Hindlimb muscle (tissue), 1 donor: ENCODE results near the gene PIGL. TPM values are rescaled to one million over a fixed set of nuclear protein-coding genes. Genes with fewer than 3 reads are reported as not detected.

Source experiments
- DNase-seq: peaks from one replicate; pipeline ENCODE4 v3.0.0-alpha.2; 2013
- polyA plus RNA-seq: library from polyadenylated mRNA; unstranded; fragments of 120-200 nt; gene quantifications from one replicate; pipeline ENCODE4 v1.2.1, GENCODE V29; 2013; ENCODE audit not compliant: insufficient read length

The PIGL gene
- polyA plus RNA-seq, 1 donor: 18.2 TPM

DNA sequence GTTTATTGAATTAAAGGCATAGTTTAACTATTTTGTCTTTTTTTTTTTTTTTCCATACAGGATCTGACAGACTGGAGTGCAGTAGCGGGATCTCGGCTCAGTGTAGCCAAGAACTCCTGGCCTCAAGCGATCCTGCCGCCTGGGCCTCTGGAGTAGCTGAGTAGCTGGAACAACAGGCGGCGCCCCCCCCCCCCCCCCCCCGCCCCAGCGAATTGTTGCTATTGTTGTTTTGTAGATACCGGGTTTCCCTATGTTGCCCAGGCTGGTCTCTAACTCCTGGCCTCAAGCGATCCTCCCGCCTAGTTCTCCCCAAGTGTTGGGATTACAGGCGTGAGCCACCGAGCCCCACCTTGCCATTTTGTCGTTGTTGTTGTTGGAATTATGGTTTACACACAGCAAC lies 137.6 kb downstream of the PIGL start:
- no peak for DNase-seq

DNA sequence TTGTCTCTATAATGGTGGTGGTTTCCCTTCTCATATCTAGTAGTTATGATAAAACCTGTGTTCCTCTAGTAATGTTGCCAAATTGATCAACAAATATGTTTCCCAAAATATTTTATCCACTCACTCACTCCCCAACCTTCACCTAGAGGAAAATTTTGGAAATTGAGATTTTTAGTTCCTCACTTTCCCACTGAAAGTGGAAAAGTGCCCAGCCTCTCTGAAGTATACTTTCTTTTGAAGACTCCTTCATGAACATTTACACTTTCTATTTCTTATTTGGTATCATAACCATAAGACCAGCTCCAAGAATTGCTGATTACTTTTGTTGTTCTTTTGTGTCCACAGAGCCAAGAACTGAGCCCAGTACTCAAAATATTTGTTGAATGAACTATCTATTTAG lies 141.4 kb downstream of the PIGL start:
- no peak for DNase-seq

DNA sequence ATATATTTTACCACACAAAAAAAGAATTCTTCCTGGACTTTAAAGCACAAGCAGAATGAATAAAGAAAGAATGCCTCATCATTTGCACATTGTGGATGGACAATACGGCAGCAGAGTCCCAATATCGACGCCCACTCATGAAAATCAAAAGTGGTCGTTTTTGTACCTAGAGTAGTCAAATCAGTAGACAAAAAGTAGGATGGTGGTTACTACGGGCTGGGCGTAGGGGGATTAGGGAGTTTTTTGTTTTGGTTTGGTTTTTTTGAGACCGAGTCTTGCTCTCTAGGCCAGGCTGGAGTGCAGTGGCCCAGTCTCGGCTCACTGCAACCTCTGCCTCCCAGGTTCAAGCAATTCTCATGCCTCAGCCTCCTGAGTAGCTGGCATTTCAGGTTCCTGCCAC lies 144.9 kb downstream of the PIGL start:
- DNase-seq: no peak

DNA sequence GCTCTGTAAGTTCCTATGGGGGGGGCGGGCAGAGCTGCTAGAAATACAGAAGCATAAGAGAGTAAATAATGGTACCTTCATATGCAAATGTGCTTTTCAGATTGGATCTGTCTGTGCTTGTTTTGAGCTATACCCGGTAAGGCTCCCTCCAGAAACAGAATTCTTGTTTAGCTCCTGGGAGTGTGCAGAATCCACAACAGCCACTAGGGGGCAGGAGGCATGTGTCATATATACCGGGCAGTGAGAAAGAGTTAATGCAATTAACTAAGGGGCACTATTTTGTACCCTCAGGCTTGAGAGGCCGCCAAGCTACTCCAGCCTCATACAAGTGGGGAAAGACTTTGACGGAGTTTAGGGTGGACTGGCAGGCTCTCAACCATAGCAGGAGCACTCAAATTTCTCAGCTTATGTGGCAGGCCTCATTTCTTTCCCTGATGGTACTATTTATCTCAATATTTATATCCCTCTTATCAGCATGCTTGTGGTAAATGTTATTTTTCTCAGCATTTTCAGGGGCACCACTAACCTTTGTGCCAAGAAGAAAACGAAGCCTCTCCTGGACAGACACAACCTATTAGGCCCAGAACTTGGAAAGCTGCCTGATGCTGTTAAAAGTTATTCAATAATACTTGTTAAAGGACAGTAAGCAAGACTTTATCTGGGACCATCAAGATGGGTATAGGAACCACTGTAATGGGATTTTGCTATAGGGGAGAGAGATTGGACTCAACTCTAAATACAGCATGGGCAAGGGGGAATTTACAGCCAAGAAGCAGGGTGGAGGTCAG lies 146.9 kb downstream of the PIGL start:
- DNase-seq: peak; percentile 46

DNA sequence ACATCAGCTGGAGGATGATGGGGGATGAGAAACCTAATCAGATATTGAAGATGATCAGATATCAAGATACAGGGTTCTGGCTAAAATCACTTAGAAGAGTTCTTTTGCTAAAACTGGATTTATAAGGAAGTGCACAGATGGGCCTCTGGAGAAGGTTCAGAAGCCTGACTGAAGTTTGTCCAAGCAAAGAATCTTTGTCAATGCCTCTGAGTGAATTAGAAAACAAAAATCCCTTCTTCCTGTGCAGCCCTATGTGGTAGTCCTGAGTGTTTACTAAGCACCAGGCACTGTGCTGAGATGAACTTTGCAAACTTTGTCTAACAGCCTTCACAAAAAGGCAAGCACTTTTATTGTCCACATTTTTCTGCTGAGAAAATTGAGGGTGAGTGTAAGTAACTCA lies 147.6 kb downstream of the PIGL start:
- no peak for DNase-seq

DNA sequence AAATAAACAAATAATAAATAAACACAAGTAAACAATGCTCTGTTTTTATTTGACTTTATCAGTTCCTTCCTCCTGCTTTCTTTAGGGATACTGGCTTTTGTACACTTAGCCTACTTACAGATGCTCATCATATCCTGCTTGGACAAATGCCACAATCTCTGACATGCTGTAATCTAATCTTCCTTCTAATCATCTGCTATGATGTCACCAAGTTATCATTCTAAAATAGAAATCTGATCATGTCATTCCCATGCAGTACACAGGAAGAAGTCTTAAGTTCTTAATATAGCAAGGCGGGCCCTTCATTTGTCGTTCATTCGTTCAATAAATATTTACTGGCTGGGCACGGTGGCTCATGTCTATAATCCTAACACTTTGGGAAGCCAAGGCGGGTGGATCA lies 154.7 kb downstream of the PIGL start:
- no peak for DNase-seq

DNA sequence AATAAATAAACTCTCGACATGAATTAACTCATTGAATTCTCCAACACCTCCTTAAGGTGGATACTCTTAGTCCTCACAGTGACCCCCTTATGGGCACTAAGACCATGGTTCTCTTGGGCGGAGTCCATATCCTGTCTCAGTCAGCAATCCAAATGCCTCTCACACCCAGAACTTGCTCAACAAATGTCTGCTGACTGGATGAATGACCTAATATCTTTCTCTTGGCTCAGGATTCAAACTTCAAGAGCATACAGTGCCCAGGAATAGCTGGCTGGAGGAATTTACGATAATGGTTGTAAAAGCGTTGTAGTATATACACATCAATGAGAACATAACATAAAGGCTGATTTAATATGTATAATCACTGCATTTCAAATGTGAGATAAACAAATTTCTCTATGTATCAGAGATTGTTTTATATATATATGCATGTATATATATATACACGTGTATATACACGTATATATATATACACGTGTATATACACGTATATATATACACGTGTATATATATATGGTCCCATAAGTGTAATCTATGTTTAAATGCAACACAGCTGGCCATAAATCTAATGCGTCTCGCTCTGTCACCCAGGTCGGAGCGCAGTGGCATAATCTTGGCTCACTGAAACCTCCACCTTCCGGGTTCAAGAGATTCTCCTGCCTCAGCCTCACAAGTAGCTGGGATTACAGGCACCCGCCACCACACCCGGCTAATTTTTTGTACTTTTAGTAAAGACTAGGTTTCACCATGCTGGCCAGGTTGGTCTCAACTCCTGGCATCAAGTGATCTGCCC lies 157.3 kb downstream of the PIGL start:
- no peak for DNase-seq

Other genes starting within 250 kb of the PIGL start
- 41.8 TPM for gene ZSWIM7, start 217.5 kb upstream of the PIGL start, polyA plus RNA-seq
- 25.7 TPM for gene TTC19, start 217.4 kb upstream of the PIGL start, polyA plus RNA-seq
- gene NCOR1, start 1.7 kb upstream of the PIGL start, polyA plus RNA-seq: 59.7 TPM
- 42.6 TPM for gene CENPV, start 136.3 kb downstream of the PIGL start, polyA plus RNA-seq
- 1,494 TPM for gene UBB, start 163.9 kb downstream of the PIGL start, polyA plus RNA-seq
- gene TRPV2, start 198.4 kb downstream of the PIGL start, polyA plus RNA-seq: 4.6 TPM